ENCODE results near the gene C1GALT1C1.
"Not testable (repeated sequence)": the region's sequence is repeated elsewhere in the genome, so short reads cannot be mapped to it uniquely, and the experiment has no call there.

Gene C1GALT1C1

DNA sequence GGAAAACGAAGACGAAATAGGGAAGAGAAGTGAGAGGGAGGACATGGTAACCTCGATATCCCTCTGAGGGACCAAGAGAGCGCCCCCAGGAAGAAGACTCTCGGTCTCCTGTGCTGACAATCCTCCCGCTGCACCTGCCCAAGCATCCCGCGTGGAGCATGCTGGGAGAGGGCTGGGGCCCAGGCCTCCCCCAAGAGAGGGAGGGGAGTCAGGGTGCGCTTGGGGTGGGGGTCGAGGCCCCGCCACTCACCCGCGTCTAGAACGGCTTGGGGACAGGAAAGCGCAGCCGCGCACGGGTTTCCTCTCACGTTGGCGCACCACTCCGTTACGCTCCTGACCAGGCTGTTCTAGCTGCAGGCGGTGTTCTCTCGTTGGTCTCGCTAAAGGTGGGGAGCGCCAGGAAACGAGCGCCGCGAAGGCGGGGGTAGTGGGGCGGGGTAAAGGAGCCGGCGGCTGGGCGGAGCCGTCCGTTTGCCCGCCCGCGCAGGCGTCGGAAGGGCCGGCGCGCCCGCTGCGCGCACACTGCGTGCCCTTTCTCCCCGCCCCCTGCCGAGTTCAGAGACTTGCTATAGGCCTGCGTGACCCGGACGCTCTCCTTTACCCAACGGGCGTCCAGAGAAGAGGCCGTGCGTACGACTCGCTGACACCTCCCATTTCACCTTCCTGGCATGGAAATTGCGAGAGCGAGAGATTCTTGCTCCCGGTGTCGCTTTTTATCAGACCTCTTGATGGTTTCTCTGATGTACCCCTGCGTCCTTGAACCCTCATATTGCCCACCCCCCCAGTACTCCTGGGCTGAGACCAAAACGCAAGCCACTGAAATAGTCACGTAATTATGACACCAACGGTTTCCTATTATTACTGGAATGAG, at the start of gene C1GALT1C1:
Gene C1GALT1C1 (minus strand): TSS at position 388 of the 871 bp plus-strand sequence. CDS start 2,888 bp downstream, outside the sequence.
- peak; percentile 94 for DNase-seq

DNA sequence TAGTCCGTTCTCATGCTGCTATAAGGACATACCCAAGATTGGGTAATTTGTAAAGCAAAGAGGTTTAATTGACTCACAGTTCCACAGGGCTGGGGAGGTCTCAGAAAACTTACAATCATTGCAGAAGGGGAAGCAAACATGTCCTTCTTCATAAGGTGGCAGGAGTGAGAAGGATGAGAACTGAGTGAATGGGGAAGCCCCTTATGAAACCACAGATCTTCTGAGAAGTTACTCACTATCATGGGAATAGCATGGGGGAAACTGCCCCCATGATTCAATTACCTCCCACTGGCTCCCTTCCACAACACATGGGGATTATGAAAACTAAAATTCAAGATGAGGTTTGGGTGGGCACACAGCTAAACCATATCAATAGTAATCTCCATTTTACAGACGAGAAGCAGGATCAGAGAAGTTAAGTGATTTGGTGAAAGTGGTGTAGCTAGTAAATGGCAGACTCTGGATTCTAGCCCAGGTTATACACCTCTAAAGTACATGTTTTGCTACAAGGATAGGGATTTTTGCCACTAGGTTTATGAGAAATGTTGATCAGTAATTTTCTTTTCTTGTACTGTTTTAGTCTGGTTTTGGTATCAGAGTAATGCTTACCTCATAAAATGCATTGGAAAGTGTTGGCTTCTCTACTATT, 47.3 kb upstream of the C1GALT1C1 start:
- DNase-seq, result no peak

DNA sequence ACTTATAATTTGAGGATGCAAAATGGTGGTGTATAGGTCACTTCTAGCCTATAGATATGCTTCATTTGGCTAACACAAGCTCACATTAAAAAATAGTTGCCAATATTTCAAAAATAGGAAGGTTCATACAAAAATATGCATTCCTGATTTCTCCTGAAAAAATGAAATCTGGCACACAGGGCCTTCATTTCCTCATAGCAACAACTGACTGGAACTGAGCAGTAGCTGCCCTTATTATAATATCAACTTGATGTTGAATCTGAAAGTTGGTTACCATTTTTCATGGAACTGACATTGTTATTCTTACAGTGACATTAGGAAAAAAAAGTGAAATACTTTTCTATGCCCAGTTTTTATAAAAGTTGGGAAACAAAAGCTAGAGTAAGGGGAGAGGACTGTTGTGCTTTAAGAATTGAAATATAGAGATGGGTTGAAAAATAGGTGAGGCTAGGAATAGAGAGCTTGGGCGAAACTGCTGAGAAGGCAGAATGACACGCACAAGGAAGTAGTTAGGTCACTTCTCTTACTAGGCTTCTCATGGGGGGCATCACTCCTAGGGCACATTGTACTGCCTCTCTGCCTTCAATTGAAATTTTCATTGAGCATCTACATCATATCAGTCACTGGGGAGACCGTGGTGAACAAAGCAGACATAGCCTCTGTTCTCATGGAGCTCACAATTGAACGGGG, 43.1 kb upstream of the C1GALT1C1 start:
- no peak for DNase-seq

DNA sequence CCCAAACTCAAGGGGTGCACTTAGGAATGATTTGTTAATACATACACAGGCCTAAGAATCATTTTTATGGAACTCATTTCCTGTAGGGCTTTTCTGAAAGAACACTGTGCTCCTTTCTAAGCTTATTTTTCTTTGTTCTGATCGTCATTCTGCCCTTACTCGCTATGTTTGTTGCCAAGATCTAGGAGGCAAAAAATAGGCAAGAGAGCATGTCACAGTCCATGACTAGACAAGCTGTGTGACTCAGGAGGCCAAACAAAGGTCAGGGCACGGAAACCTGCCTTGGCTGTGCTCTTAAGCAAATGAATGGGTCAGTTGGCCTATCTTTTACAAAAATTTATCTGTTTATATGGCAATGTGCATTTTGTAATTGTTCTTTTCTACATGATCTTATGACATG, 42.5 kb upstream of the C1GALT1C1 start:
- DNase-seq, result peak; percentile 47

DNA sequence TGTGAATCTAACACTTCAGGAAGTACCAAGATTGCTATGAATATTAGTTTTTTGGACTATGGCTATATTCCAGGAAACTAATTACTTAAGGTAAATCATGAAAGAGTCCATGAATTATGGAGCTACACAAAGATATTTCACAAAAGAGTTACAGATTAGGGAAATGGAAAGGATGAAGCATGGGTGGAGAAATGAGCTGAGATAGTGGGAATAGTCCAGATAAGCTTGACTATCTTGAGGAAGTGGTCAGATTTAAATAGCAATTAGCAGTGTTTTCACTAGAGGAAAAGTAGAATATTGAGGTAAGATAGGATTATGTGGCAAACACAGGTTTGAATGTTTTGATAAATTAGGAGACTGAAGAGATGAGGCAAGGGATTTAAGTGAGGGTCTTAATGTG, 42.1 kb upstream of the C1GALT1C1 start:
- no peak for DNase-seq

DNA sequence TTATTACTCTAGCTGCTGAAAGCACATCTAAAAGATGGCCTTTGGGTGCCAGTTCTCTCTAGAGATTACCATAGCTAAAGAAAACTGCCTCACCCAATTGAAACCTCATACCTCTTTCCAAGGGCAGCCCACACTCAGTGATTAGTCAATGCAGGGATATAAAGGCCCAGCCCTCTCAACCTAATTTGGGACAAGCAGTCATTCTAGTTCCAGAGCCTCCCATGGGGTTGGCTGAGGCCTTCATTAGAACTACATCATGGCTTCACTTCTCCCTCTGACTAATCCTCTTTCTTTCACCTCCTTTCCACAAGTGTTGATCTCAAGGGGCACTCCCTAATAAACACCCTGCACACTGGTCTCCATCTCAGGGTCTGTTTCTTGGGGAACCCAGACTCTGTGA, 38.5 kb upstream of the C1GALT1C1 start:
- DNase-seq, result no peak

DNA sequence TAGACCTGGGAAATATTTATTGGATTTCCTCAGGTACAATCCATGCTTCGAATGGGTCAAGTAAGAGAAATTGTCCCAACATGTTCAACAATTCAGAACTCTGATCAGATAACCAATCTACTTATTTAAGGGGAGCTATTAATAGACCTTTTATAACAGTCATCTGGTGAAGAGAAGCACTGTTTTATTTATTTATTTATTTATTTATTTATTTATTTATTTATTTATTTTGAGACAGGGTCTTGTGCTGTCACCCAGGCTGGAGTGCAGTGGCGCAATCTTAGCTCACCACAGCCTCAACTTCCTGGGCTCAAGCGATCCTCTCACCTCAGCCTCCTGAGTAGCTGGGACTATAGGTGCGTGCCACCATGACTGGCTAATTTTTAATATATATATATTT, 34.7 kb upstream of the C1GALT1C1 start:
- not testable (repeated sequence) for DNase-seq

DNA sequence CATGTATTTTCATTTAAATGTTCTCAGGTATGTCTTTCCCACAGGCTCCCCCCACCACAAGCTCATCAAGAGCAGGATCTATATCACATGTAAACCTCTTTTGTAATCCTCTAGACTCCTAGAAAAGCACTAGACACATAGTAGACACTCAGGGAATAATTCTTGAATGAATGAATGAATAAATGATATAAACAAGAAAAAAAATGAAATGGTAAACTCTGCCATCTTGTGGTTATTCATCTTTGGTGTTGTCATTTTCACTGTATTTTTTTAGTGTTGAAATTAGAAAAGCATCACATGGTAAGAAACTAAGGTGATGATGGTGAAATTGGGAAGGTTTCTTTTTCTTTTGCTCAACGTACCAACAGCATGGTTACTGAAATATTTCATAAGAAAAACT, 34.2 kb upstream of the C1GALT1C1 start:
- DNase-seq, result no peak

DNA sequence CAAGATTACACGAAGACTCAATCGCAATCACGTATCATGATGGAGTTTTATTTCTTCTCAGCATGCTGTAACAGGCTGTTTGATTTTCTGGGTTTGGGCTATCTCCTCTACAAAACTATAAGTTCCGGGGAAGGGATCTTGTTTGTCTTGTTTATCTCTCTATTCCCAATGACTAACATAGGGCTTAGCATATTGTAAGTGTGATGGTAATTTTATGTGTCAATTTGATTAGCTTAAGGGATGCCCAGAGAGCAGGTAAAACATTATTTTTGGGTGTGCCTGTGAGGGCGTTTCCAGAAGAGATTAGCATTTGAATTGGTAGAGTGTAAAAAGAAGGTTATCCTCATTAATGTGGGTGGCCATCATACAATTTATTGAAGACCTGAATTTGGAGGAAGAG, 32.8 kb upstream of the C1GALT1C1 start:
- DNase-seq, result no peak

DNA sequence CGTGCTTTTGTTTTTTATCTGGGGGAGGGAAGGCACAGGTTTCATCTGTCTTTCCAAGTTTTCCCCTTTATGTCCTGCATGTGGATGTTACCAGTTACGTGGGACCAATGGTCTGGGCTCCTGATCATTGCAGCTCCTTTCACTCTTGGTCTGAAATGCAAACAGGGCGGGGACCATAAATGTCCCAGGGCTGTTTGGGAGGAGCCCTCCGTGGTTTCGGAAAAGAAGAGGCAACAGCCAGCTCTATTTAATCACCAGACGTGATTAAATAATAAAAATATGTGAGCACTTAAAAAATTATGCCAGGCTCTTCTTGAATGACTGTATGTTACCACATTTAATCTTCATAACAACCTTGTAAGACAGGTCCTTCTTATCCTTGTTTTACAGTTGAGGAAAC, 30.8 kb upstream of the C1GALT1C1 start:
- no peak for DNase-seq

DNA sequence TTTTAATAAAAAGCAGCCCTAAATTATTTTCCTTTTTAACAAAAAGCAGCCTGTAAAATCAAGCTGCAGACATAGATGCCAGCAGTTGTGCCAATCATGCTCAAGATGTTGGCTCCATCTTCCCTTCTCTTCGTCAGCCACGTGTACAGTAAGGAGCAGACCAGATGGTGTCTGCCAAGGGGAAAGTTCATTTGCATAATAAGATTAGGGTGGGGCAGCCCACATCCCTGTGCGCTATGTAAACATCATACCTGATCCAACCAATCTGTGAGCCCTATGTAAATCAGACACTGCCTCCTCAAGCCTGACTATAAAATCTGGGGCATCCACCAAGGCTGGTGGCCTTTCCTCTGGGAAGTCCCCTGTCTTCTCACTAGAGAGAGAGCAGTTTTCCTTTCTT, 23.1 kb upstream of the C1GALT1C1 start:
- no peak for DNase-seq

DNA sequence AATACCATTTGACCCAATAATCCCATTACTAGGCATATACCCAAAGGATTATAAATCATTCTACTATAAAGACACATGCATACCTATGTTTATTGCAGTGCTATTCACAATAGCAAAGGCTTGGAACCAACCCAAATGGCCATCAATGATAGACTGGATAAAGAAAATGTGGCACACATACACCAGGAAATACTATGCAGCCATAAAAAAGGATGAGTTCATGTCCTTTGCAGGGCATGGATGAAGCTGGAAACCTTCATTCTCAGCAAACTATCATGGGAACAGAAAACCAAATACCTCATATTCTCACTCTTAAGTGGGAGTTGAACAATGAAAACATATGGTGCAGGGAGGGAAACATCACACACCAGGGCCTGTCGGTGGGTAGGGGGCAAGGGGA, 22.4 kb upstream of the C1GALT1C1 start:
- DNase-seq, result not testable (repeated sequence)

DNA sequence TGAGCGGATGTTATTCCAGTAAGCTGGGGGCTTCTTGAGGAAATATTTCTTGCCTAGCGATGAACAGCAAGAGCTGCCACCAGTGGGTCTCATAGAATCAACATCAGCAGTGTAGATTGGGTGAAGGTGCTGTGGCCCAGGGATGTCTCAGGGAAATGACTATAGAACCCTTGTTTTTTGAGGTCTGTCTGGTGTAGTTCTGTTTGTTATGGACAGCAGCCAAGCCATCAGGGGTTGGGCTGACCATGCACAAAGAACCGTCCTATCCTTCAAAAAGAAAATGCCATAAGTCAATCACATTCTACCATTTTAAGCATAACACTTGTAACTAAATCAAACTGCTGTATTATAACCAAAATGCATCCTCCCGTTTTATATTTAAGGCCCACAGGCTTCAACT, 17.3 kb upstream of the C1GALT1C1 start:
- DNase-seq, result no peak

DNA sequence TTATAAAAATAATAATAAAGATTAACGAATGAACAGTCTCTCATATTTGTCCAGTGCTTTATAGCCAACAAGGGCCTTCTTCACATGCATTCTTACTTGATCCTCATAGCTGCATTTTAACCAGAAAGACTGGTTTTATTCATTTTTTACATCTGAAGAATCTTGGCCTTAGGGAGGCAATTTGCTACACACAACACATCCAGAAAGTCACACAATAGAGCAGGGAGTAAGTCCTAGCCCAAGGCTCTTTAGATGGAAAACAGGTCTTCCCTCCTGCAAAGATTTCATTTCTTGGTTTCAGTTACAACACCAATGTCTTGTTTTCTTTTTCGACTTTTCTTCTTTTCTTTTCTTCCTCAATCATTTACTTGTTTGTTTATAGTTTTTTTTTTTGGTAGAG, 13.0 kb upstream of the C1GALT1C1 start:
- DNase-seq, result no peak

DNA sequence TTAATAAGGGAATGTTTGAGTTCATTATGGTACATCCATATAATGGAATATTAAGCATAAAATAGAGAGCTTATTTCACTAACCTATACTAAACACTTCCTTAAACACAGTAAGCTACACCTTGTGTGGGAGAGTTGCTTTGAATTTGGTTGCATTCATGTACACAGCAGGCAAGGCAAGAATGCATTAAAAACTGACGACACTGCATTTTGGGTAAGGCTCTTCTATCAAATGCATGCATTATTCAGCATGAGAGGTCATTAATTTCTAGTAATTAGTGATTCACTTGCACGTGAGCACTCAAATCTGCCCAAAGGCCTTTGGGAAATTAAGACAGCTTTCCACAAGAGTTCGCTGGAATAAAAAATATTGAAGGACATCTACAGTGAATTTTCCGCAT, 8.8 kb upstream of the C1GALT1C1 start:
- DNase-seq, result no peak

DNA sequence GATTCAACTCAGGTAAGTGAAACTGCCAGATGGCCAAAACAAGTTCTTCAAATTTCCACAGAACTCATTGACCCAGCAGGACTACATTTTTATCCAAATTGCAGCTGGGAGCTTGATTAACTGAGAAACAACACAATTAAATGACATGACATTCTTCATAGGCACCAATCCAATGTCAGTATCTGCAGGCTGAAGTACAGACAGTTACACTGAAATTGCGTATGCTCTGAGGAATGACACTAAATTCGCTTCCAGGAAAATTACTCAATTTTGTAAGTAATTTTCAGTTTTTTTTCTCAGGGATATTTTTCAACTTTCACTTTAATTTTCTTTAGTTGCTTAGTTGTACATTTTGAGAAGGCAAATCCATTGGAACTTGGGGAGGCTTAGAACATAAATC, 4.5 kb downstream of the C1GALT1C1 start:
- no peak for DNase-seq

DNA sequence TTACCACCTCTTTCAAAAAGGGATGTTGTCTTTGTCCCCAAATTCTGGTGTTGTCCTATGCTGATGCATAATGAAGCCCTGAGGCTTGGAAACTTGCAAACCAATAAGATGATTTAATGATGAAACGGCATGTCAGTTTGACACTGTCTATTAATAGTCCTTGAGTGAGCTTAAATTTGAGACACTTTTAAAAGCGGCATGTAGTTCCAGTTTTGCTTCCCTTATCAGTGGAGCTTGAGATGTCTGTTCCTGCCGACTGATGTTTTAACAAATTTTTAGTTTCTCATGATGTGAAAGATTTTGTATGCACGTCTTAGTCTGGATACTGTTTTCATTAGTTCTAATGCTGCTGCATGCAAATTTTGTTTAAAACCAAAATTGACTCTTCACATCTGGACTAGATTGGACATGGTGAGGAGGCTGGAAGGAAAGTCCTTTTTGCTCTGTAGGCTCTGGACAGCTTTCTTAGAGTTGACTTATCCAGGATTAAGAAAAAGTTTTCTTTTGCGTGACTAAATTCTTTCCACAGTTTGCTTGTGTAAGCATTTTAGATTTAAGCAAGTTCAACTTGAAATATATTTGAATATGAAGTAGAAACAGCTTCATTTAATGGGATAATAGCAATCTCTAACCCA, 11.7 kb downstream of the C1GALT1C1 start:
- DNase-seq, result no peak

DNA sequence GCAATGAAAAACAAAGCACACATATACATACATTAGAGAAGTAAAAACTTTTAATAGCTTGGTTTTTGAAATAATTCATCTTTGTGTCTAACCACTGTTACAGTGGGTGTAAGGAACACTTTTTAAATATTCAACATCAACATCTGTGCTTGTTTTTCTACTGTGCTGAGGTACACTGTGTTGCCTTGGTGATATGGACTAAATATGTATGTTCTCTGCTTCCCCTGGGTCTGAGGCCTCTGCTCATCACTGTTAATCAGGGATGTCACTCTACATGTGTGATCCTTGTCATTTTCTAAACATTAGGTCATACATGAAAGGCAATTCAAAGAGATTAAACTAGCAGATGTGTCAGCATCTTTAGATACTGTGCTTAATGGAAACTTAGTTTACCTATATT, 15.0 kb downstream of the C1GALT1C1 start:
- DNase-seq, result no peak

DNA sequence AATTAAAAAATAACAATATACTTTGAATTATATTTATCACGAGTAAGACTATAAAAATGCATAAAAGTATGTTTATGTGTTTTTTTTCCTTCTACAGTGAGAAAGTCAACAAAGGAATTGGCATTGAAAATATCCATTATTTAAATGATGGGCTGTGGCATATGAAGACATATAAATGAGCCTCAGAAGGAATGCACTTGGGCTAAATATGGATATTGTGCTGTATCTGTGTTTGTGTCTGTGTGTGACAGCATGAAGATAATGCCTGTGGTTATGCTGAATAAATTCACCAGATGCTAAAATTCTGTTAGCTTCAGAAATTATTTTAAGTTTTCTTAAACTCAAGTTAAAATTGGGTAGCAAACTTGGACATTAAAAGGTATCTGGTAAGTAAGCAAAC, 17.8 kb downstream of the C1GALT1C1 start:
- no peak for DNase-seq

DNA sequence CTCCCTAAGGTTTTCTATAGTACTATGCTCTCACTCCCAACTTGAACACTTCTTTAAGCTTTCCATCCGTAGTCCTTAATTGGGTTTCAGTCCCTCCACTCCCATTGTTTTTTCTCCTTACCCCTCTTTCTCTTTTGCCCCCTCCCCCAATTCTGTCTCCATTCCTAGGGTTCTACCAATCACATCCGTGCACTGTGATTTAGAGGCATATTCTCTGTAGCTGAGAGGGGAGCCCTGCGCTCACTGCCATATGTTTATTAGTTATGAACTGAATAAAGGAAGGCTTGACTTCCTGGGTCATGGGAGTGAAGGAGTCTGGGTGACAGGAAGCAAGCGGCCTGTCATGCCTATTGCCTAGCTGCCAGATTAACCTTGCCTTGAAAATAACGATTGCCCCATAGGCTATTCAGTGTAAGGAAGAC, 25.5 kb downstream of the C1GALT1C1 start:
- peak; percentile 55 for DNase-seq

DNA sequence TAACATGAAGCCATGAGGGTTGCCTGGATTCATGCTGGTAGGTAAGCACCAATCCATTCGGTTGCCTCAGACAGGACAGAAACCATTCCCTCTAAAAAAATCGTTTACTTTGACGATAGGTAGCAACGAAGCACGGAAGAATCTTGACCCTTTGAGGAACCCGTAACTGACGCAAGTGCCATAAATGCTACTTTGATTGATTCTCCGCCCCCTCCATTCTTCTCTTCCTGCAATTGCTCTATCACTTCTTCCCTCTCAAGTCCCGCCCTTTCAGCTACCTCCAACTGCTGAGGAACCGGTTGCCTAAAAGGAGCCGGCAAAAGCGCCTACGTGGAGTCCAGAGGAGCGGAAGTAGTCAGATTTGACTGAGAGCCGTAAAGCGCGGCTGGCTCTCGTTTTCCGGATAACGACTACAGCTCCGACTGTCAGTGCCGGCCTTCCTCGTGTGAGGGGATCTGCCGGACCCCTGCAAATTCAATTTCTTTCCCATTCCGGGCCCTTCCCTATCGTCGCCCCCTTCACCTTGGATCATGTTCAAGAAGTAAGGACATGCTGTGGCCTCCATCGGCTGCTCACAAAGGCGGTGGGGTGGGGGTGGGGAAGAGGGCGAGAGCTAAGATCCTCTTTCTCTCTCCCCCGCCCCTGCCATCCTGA, 26.0 kb downstream of the C1GALT1C1 start, which contains the start of gene MCTS1:
Gene MCTS1 (plus strand): TSS at position 395 of the 654 bp plus-strand sequence. CDS start 136 bp downstream, at position 531.
- peak; percentile 97 for DNase-seq

DNA sequence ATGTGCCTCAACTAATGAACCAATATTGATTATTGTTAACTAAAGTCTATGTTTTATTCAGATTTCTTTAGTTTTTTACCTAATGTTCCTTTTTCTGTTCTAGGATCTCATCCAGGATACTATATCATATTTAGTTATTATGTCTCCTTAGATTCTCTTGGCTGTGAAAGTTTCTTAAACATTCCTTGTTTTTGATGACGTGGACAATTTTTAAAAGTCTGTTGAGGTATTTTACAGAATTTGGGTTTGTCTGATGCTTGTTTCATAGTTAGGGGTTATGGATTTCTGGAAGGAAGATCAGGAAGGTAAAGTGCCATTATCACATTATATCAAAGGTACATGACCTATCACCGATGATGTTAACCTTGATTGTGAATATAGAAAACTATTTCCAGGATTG, 44.2 kb downstream of the C1GALT1C1 start:
- DNase-seq, result no peak

All from fibroblast of upper back skin (primary cell).